ENCODE measurements around the gene CCDC127.

- TF ChIP-seq POLR2A (IDR thresholded peaks at IDR 0.05; ENCODE audit: low read depth, low read length) (no peak), CHD1 (IDR thresholded peaks at IDR 0.05; ENCODE audit: low read depth, low read length) (no peak)
- TF ChIP-seq, protein P1, sequence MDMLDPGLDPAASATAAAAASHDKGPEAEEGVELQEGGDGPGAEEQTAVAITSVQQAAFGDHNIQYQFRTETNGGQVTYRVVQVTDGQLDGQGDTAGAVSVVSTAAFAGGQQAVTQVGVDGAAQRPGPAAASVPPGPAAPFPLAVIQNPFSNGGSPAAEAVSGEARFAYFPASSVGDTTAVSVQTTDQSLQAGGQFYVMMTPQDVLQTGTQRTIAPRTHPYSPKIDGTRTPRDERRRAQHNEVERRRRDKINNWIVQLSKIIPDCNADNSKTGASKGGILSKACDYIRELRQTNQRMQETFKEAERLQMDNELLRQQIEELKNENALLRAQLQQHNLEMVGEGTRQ (IDR thresholded peaks at IDR 0.05; ENCODE audit: low read depth, low read length): no peak
These were observed 20.0 kb downstream of the CCDC127 start for GRCh38 chr5:197892-198489.
